DND-41 (cell line): ENCODE results near the gene CALML3.

ENCODE experiments used
- CTCF ChIP-seq: IDR thresholded peaks from 2 replicates; pipeline ENCODE4 v1.5.1; 2012; ENCODE audit warnings: borderline replicate concordance, low read length, moderate library complexity, mild to moderate bottlenecking; ENCODE audit not compliant: poor library complexity, severe bottlenecking; ENCODE audit errors: extremely low read depth
- EZH2 ChIP-seq: IDR thresholded peaks from 3 replicates; pipeline ENCODE4 v1.6.1; 2012; ENCODE audit warnings: borderline replicate concordance, low read depth, mild to moderate bottlenecking, moderate library complexity, low read length, inconsistent platforms; ENCODE audit not compliant: severe bottlenecking

GRCh38 chr10:5563991-5564536 lies 39.3 kb downstream of the CALML3 start:
- TF ChIP-seq CTCF = no peak
- TF ChIP-seq EZH2 = no peak
